ENCODE measurements around the gene PIAS4.
A peak's percentile ranks its signal among the peaks of the same experiment; 100 is the strongest.
"Not testable (repeated sequence)": the region's sequence is repeated elsewhere in the genome, so short reads cannot be mapped to it uniquely, and the experiment has no call there.

Gene PIAS4

DNA sequence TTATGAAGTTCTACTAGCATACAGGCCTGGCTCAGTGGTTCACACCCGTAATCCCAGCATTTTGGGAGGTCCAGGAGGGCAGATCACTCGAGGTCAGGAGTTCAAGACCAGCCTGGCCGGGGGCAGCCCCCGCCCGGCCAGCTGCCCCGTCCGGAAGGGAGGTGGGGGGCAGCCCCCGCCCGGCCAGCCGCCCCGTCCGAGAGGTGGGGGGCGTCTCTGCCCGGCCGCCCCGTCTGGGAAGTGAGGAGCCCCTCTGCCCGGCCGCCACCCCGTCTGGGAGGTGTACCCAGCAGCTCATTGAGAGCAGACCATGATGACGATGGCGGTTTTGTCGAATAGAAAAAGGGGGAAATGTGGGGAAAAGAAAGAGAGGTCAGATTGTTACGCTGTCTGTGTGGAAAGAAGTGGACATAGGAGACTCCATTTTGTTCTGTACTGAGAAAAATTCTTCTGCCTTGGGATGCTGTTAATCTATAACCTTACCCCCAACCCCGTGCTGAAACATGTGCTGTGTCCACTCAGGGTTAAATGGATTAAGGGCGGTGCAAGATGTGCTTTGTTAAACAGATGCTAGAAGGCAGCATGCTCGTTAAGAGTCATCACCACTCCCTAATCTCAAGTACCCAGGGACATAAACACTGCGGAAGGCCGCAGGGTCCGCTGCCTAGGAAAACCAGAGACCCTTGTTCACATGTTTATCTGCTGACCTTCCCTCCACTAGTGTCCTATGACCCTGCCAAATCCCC is 8.7 kb upstream of the PIAS4 start:
- H3K27me3 Mint-ChIP-seq; H3K27ac Mint-ChIP-seq; H3K4me1 Mint-ChIP-seq (ENCODE audit: low read depth); intact Hi-C loops (cut with micrococcal nuclease); H3K4me3 Mint-ChIP-seq; H3K36me3 Mint-ChIP-seq (ENCODE audit: low read depth); H3K9me3 Mint-ChIP-seq: not testable (repeated sequence)

DNA sequence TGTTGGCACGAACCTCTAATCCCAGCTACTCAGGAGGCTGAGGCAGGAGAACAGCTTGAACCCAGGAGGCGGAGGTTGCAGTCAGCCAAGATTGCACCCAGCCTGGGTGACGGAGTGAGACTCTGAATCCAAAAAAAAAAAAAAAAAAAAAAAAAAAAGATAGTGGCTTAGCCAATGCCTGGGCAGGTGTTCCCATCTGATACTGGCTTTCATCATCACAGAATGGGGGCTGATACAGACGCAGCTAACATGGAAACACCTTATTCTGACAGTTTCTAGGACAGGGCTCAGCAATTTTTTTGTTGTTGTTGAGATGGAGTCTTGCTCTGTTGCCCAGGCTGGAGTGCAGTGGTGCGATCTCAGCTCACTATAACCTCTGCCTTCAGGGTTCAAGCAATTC is 6.7 kb upstream of the PIAS4 start:
- H3K36me3 Mint-ChIP-seq (ENCODE audit: low read depth); H3K9me3 Mint-ChIP-seq; H3K4me3 Mint-ChIP-seq; H3K27ac Mint-ChIP-seq; H3K27me3 Mint-ChIP-seq; H3K4me1 Mint-ChIP-seq (ENCODE audit: low read depth); intact Hi-C loops (cut with micrococcal nuclease): not testable (repeated sequence)

DNA sequence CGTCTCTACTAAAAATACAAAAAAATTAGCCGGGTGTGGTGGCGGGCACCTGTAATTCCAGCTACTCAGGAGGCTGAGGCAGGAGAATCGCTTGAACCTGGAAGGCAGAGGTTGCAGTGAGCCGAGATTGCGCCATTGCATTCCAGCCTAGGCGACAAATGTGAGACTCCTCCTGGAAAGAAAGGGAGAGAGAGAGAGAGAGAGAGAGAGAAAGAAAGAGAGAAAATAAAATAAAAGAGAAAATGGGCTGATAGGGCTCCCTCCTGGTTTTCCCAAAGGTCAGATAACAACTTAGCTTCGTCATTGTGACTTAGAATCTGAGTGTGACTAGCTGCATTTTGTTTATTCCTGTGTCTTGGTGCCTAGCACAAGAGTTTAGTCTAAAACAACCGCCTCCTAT is 2.1 kb upstream of the PIAS4 start:
- H3K4me3 Mint-ChIP-seq, H3K27ac Mint-ChIP-seq: not testable (repeated sequence)
- peaks cover 14% of the 10 kb centered on the region for H3K36me3 Mint-ChIP-seq (ENCODE audit: low read depth)

DNA sequence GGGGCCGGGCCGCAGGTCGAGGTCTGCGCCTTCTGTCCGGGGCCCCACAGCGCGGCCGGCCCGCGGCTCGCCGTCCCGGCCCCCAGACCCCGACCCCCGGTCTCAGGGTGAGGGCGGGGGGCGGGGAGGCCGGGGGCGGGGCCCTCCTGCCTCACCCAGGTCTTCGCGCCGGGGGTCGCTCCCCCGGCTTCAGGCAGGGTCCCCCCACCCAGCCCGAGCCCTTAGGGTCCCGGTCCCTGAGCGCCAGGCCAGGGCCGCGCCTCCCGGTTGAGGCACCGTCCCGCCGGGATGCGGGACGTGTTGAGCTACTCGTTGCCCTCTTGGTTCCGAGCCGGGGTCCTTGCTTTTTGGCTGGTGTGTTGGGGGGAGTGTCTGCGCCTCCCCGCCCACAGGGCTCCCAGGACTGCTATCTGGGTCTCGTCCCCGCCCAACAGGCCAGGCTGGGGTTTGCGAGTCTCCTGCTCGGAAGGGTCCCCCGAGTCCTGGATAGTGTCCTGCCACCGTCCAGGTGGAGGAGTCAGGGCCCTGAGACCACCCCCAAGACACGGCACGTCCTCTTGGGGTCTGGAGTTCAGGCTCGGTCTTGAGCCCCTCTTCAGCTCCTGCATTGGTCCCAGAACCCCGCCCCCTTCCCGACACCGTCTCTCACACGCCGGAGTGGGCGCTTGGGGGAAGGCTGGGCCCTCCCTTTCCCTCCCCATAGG is 452 bp downstream of the PIAS4 start:
- H3K36me3 Mint-ChIP-seq (ENCODE audit: low read depth), result peaks cover 36% of the 10 kb centered on the region
- no peaks in the 10 kb centered on the region for H3K27me3 Mint-ChIP-seq
- intact Hi-C loops (cut with micrococcal nuclease), result loop anchor here (2.0 kb wide), 1 partner anchor 17 kb away; no protein-coding TSS in a partner anchor
- peaks cover 40% of the 10 kb centered on the region for H3K4me1 Mint-ChIP-seq (ENCODE audit: low read depth)
- H3K27ac Mint-ChIP-seq, result peak overlapping the region; percentile 87
- H3K4me3 Mint-ChIP-seq, result peak overlapping the region; percentile 88
- H3K9me3 Mint-ChIP-seq, result no peaks in the 10 kb centered on the region

More for the DNA sequence above, 2.1 kb upstream of the PIAS4 start:
- H3K9me3 Mint-ChIP-seq; H3K27me3 Mint-ChIP-seq; intact Hi-C loops (cut with micrococcal nuclease): not testable (repeated sequence)
- peaks cover 29% of the 10 kb centered on the region for H3K4me1 Mint-ChIP-seq (ENCODE audit: low read depth)

DNA sequence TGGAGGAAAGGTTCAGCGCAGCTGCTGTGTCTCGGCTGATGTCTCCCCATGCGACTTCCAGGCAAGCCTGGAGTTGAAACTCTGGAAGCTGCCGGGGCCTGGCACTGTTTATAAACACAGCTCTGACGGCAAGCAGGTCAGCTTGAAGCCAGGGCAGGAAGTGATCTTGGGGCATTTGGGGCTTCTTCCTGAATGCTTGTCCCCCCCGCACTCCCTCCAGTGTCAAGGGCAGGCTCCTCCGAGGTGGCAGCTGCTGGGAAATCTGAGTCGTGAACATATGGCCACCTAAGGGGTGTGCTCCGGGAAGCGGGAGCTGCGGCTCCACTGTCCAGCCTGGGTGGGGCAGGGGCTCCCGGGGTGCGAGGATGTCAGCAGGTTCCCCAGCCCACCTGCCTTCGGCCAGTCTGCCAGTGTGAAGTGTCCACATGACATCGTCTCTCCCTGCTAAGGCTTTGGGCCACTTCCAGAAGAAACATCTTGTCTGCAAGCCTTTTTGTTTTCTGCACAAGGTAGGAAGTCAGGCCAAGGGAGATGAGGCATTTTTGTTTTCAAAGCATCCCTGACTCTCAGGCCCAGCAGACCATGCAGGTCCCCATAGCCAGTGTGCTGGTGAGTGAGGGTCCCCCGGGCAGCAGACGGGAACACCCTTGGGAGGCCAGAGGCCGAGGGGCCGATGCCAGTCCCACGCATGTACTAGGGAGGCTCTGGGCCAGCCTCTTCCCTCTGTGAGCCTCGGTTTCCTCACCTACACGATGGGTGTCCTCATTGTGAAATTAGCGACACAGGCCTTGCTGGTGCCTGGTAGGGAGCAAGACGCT is 2.7 kb downstream of the PIAS4 start:
- no peak overlapping the region for H3K4me3 Mint-ChIP-seq
- no peaks in the 10 kb centered on the region for H3K27me3 Mint-ChIP-seq
- H3K9me3 Mint-ChIP-seq, result no peaks in the 10 kb centered on the region
- H3K4me1 Mint-ChIP-seq (ENCODE audit: low read depth), result peaks cover 54% of the 10 kb centered on the region
- intact Hi-C loops (cut with micrococcal nuclease), result no loop called here
- H3K36me3 Mint-ChIP-seq (ENCODE audit: low read depth), result peaks cover 58% of the 10 kb centered on the region
- no peak overlapping the region for H3K27ac Mint-ChIP-seq

DNA sequence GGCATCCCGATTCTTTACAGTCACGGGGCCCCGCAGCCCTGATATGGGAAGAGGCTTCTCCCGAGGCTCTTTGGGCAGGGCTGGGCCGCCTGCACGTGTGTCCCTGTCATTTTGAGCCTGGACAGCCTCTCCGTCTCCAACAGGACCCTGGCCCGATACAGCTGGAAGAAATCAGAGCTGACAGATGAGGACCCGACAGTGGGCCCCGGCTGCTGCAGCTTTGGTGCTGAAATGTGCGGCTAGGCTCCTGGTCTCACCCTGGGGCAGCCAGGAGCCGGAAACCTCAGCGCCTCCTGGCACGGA is 3.2 kb downstream of the PIAS4 start:
- Mint-ChIP-seq H3K4me1 (ENCODE audit: low read depth) (peaks cover 59% of the 10 kb centered on the region), H3K27me3 (no peaks in the 10 kb centered on the region), H3K4me3 (no peak overlapping the region), H3K27ac (peak overlapping the region; percentile 23), H3K36me3 (ENCODE audit: low read depth) (peaks cover 64% of the 10 kb centered on the region), H3K9me3 (no peaks in the 10 kb centered on the region)
- intact Hi-C loops (cut with micrococcal nuclease), result no loop called here

DNA sequence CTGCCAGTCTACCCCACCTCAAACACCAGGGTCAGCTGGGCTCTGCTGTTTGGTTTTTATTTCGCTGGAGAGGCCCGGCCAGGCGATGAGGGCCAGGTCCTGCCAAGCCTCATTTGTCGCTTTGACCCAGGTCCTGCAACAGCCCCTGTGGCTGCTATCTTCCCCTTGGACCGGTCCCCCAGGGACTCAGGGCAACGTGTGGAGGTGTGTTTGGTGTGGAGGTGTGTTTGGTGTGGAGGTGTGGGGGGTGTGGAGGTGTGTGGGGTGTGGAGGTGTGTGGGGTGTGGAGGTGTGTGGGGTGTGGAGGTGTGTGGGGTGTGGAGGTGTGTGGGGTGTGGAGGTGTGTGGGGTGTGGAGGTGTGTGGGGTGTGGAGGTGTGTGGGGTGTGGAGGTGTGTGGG is 3.9 kb downstream of the PIAS4 start:
- intact Hi-C loops (cut with micrococcal nuclease); H3K27me3 Mint-ChIP-seq; H3K9me3 Mint-ChIP-seq; H3K4me3 Mint-ChIP-seq: not testable (repeated sequence)
- Mint-ChIP-seq H3K27ac (peak overlapping the region; percentile 23), H3K4me1 (ENCODE audit: low read depth) (peaks cover 56% of the 10 kb centered on the region), H3K36me3 (ENCODE audit: low read depth) (peaks cover 70% of the 10 kb centered on the region)

DNA sequence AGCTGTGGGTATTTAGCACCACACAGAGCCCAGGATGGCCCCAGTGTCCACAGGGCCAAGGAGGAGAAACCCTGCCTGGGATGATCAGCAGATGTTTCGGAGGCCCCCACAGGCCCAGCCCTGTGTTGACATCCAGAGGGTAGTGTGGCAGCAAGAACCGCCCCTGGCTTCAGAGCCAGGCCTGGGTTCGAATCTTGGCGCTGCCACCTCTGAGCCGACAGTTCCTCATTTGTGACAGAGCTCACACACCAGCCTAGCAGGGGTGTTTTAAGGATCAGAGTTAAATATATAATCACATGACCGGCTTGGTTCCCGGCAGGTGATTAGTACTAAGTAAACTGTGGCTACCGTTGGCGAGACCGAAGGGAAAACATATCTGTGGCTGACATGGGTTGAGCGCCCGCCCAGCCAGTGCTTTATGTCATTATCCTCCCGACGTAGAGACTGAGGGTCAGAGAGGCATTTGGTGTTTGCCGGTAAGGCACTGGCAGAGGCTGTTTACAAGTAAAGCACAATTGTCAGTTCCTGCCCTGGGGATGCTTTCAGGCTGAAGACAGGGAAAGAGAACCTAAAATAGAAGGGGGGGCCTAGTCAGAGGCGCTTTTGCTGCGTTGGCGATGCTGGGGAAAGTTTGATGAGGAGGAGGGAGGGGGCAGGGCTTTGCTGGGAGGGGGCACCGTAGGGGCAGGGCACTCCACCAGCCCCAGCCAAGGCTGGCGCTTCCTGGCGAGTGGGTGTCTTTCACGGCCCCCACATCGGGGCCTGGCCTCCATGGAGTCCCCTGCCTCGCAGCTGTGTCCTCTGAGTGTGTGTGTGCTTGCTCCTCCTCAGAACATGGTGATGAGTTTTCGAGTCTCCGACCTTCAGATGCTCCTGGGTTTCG is 4.8 kb downstream of the PIAS4 start:
- Mint-ChIP-seq H3K9me3 (no peaks in the 10 kb centered on the region), H3K4me1 (ENCODE audit: low read depth) (peaks cover 55% of the 10 kb centered on the region), H3K27ac (no peak overlapping the region), H3K27me3 (no peaks in the 10 kb centered on the region), H3K4me3 (no peak overlapping the region), H3K36me3 (ENCODE audit: low read depth) (peaks cover 75% of the 10 kb centered on the region)
- intact Hi-C loops (cut with micrococcal nuclease), result no loop called here

DNA sequence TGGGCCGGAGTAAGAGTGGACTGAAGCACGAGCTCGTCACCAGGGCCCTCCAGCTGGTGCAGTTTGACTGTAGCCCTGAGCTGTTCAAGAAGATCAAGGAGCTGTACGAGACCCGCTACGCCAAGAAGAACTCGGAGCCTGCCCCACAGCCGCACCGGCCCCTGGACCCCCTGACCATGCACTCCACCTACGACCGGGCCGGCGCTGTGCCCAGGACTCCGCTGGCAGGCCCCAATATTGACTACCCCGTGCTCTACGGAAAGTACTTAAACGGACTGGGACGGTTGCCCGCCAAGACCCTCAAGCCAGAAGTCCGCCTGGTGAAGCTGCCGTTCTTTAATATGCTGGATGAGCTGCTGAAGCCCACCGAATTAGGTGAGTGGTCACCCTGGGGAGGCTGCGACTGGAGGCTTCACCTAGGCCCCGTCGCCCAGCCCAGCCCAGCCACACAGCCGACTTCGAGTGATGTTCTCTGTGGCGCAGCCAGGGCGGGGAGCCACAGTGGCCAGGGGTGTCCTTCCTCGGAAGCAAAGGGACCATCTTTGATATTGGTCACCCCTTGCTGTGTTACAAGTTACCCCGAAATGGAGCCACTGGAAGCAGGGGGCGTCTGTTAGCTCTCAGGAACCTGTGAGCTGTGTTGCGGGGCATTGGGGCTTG is 5.6 kb downstream of the PIAS4 start:
- peaks cover 55% of the 10 kb centered on the region for H3K4me1 Mint-ChIP-seq (ENCODE audit: low read depth)
- intact Hi-C loops (cut with micrococcal nuclease), result no loop called here
- no peak overlapping the region for H3K27ac Mint-ChIP-seq
- no peaks in the 10 kb centered on the region for H3K9me3 Mint-ChIP-seq
- H3K36me3 Mint-ChIP-seq (ENCODE audit: low read depth), result peaks cover 80% of the 10 kb centered on the region
- no peaks in the 10 kb centered on the region for H3K27me3 Mint-ChIP-seq
- no peak overlapping the region for H3K4me3 Mint-ChIP-seq

DNA sequence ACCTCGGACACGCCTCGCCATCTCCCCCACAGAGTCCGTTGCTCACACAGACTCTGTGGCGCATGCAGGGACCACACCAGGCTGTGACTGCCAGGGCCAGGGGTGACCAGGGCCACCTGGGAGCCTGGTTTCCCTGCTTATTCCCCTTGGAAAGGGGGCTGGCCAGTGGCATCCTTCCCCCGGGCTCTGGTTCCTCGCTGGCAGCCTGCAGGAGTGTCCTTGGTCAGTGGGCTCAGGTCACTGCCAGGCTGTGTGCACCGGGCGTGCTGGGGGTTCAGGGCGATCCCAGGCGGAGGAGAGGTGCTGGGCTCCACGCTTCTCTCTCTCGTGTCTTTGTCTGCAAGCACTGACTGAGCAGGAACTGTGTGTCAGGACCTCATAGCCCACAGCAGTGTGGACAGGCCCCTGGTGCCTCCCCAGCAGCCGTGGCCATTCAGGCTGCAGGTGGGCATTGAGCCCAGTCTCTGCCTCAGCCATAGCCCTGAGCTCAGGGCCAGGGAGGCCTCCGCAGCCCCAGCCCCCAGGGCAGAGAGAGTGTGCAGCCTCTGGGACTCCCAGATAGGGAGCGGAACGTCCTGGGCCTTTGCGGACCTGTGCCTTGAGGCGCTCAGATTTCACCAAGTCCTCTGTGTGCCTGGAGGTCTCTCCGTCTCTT is 6.5 kb downstream of the PIAS4 start:
- intact Hi-C loops (cut with micrococcal nuclease), result no loop called here
- Mint-ChIP-seq H3K36me3 (ENCODE audit: low read depth) (peaks cover 89% of the 10 kb centered on the region), H3K9me3 (no peaks in the 10 kb centered on the region), H3K4me3 (no peak overlapping the region), H3K27me3 (no peaks in the 10 kb centered on the region), H3K4me1 (ENCODE audit: low read depth) (peaks cover 53% of the 10 kb centered on the region), H3K27ac (no peak overlapping the region)

DNA sequence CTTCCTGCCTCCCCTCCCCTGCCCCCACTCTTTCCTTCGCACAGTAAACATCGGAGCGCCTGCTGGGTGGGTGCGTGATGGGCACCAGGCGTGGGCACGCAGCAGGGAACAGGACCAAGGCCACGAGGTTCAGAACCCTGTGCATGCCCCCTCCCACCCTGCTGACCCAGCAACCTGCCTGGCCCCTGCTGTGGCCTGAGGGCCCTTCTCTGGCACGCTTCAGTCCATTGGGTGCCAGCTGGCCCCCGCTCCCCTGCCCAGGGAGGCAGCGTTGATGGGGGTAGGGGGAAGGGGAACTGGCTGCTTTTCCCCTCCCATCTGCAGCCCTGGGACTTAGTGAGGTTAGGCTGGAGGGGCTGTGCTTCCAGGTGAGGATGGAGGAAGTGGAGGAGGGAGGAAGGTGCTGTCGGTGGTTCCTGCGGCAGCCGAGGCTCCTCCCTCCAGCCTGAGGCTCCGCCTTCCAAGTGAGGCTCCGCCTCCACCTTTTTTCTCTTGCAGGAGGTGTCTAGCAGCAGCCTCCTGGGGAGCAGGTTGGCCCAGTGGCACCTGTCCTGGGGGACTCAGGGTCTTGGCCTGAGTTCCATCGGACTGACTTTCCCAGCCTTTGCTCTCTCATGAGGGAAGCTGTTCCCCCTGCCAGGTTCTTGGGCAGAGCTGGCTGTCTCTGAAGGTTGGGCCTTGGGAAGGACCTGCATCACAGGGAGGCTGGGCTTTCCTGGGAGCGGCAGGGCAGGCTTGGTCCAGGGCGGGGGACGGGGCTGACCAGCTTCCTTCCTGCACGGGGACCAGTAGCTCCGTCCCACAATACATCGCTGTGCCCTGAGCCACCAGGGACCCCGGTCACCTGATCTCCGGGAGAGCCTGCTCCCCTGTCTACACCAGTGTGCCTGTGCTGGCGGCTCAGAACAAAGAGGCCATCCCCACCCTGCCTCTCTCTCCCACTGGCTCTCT is 7.3 kb downstream of the PIAS4 start:
- Mint-ChIP-seq H3K4me1 (ENCODE audit: low read depth) (peaks cover 45% of the 10 kb centered on the region), H3K4me3 (no peak overlapping the region), H3K36me3 (ENCODE audit: low read depth) (peaks cover 94% of the 10 kb centered on the region), H3K9me3 (no peaks in the 10 kb centered on the region), H3K27me3 (no peaks in the 10 kb centered on the region), H3K27ac (no peak overlapping the region)
- intact Hi-C loops (cut with micrococcal nuclease), result no loop called here

DNA sequence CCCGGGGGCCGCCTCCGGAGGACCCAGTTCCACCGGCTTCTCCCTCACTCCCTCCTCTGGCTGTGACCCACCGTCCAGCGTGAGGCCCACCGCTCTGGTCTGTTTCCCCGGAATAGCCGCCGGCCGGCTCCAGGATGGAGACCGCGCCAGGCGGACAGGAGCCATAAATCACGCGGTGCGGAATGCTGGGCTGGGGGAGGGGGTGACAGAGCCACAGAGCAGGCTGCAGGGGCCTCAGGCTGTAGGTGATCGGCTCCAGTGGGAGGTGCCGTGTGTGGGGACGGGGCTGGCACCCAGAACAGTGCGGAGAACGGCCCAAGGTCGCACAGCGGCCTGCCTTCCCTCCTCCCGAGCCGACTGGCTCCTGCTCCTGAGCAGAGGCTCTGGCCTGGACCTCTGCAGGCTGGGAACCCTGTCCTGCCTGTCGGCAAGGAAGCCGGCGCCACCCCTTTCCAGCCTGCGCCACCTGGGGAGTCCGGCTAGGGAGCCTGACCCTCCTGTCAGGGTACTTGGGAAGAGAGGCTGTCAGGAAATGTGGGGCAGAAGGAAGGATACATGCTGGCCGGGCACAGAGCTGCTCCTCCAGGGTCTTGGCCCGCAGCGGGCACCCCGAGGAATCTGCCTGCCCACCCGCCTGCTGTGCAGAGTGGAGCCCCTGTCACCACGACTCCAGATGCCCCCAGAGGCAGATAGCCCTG is 8.3 kb downstream of the PIAS4 start:
- no peaks in the 10 kb centered on the region for H3K9me3 Mint-ChIP-seq
- H3K4me3 Mint-ChIP-seq, result no peak overlapping the region
- H3K36me3 Mint-ChIP-seq (ENCODE audit: low read depth), result peaks cover 92% of the 10 kb centered on the region
- peaks cover 34% of the 10 kb centered on the region for H3K4me1 Mint-ChIP-seq (ENCODE audit: low read depth)
- no peaks in the 10 kb centered on the region for H3K27me3 Mint-ChIP-seq
- intact Hi-C loops (cut with micrococcal nuclease), result no loop called here
- H3K27ac Mint-ChIP-seq, result no peak overlapping the region
